Measurements from ENCODE around the gene WDFY2. TPM values are rescaled to one million over a fixed set of nuclear protein-coding genes. Genes with fewer than 3 reads are reported as not detected.

Gene WDFY2
- total and polyA plus RNA-seq, 2 of the 8 experiments (the other 6 are each of a cell fraction or from before 2014, with no cell fraction given): 13.9 to 29.0 TPM

DNA sequence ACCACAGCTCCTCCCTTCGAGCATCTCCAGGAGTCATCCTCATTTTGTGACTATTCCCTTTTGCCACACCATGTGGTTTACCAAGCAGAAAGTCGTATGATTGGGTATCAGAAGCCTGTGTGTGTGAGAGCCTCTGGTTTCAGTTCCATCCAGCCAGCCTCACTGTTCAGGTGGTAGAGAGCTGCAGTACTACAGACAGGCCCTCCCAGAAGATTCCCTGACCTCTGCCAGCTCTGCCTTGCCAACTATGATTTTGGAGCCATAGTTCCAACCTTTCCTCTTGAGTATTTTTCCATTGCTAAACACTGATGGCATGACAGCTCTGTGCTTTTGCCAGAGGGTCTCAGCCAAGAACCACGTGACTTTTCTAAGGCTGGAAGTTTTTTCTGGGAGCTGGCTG is 137.2 kb downstream of the WDFY2 start (continued):
- no peak for TF ChIP-seq SUZ12 (IDR thresholded peaks at IDR 0.05; ENCODE audit: low read length)
- no peak for TF ChIP-seq TAF7 (optimal IDR thresholded peaks at IDR 0.05; ENCODE audit: borderline replicate concordance, low read depth, low read length)

All from H1 (cell line).